Stomach (tissue), 4 donors: ENCODE results near the gene ZNF629.

Experiments used
- CTCF ChIP-seq, 7 experiments: fragments of 450-650 bp in 4 of 7; fragments of 200-600 bp in 3 of 7; sonication (generic) in 3 of 7; IDR thresholded peaks; one replicate each; pipeline ENCODE4 v1.5.1; 2016 to 2019; ENCODE audit warnings: antibody characterized with exemption in 7 of 7, control low read depth in 2 of 7, mild to moderate bottlenecking in 1 of 7
- POLR2A ChIP-seq, 4 donors: fragments of 450-650 bp; IDR thresholded peaks; one replicate each; pipeline ENCODE4 v1.6.1; 2016; ENCODE audit warnings: antibody characterized with exemption in 4 of 4, control low read depth in 2 of 4, mild to moderate bottlenecking in 1 of 4, moderate library complexity in 1 of 4

- TF ChIP-seq CTCF (IDR thresholded peaks at IDR 0.05) (no peak), POLR2A (IDR thresholded peaks at IDR 0.05) (no peak)
Observed at GRCh38 chr16:30805056-30805369, 18.0 kb upstream of the ZNF629 start.
